ENCODE measurements around the gene NEURL1B.
A peak's percentile ranks its signal among the peaks of the same experiment; 100 is the strongest.

Gene NEURL1B

DNA sequence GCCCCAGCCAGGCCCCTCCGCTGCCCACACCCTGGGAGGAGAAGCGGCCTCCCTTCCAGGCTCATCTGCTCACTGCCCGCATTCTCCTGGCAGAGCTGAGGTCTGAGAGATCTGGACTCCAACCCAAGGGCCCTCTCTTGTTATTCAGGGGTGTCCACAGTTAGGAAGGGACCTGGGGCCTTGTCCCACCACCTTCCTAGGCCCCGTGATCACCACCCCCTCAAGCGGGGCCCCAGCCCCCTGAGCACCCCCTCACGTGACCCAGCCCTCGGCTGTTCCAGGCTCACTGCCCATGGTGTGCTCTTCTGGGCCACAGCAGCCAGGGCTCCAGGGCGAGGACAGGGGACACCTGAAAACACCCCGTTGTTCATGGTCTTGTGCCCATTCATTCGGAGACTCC is 48.7 kb downstream of the NEURL1B start:
- no peak overlapping the region for H3K4me3 ChIP-seq (ENCODE audit: low read depth in 1 of 5, low read length in 5 of 5)
- H3K27ac ChIP-seq (ENCODE audit: low read depth, low read length), result no peak overlapping the region
- H3K9me3 ChIP-seq (ENCODE audit: control insufficient read depth in 5 of 5, low read length in 5 of 5), result no peaks in the 10 kb centered on the region
- peaks cover 0 to 2% (median 0%) of the 10 kb centered on the region in 5 donors for H3K27me3 ChIP-seq (ENCODE audit: control insufficient read depth in 5 of 5, insufficient read depth in 4 of 5, low read length in 5 of 5)
- peaks cover 0 to 37% (median 12%) of the 10 kb centered on the region in 5 donors for H3K36me3 ChIP-seq (ENCODE audit: control insufficient read depth in 5 of 5, insufficient read depth in 5 of 5, low read length in 5 of 5)
- H3K4me1 ChIP-seq (ENCODE audit: control insufficient read depth in 5 of 5, insufficient read depth in 5 of 5, low read length in 5 of 5), result peaks cover 0 to 21% (median 3%) of the 10 kb centered on the region in 5 donors
- H3K9ac ChIP-seq (ENCODE audit: low read length in 5 of 5), result no peak overlapping the region

- H3K36me3 ChIP-seq (ENCODE audit: control insufficient read depth in 5 of 5, insufficient read depth in 5 of 5, low read length in 5 of 5), result peaks cover 0 to 37% (median 12%) of the 10 kb centered on the region in 5 donors
- H3K9me3 ChIP-seq (ENCODE audit: control insufficient read depth in 5 of 5, low read length in 5 of 5), result no peaks in the 10 kb centered on the region
- no peak overlapping the region for H3K27ac ChIP-seq (ENCODE audit: low read depth, low read length)
- no peaks in the 10 kb centered on the region for H3K27me3 ChIP-seq (ENCODE audit: control insufficient read depth in 5 of 5, insufficient read depth in 4 of 5, low read length in 5 of 5)
- peaks cover 0 to 27% (median 4%) of the 10 kb centered on the region in 5 donors for H3K4me1 ChIP-seq (ENCODE audit: control insufficient read depth in 5 of 5, insufficient read depth in 5 of 5, low read length in 5 of 5)
- no peak overlapping the region for H3K4me3 ChIP-seq (ENCODE audit: low read depth in 1 of 5, low read length in 5 of 5)
- no peak overlapping the region for H3K9ac ChIP-seq (ENCODE audit: low read length in 5 of 5)
These were observed 49.4 kb downstream of the NEURL1B start for GRCh38 chr5:172690258-172691075.

DNA sequence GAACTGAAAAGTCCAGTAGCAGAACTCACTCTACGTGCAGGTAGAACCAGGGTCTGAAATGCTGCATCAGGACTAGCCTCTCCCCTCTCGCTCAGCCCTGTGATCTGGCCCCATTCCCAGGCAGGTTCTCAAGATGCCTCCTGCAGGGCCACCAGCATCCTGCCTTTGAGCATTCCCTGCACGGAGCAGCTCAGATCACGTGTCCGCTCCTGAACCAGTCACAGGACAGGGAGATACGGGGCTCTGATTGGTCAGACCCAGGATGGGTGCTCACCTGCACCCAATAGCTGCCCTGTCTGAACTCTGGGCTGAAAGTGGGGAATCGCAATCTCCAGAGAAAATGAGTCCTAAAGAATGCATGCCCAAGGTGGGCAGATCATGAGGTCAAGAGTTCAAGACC is 50.8 kb downstream of the NEURL1B start:
- Histone ChIP-seq H3K36me3 (ENCODE audit: control insufficient read depth in 5 of 5, insufficient read depth in 5 of 5, low read length in 5 of 5) (peaks cover 0 to 30% (median 8%) of the 10 kb centered on the region in 5 donors), H3K27ac (ENCODE audit: low read depth, low read length) (no peak overlapping the region), H3K9ac (ENCODE audit: low read length in 5 of 5) (no peak overlapping the region), H3K27me3 (ENCODE audit: control insufficient read depth in 5 of 5, insufficient read depth in 4 of 5, low read length in 5 of 5) (no peaks in the 10 kb centered on the region), H3K4me3 (ENCODE audit: low read depth in 1 of 5, low read length in 5 of 5) (no peak overlapping the region), H3K9me3 (ENCODE audit: control insufficient read depth in 5 of 5, low read length in 5 of 5) (no peaks in the 10 kb centered on the region), H3K4me1 (ENCODE audit: control insufficient read depth in 5 of 5, insufficient read depth in 5 of 5, low read length in 5 of 5) (peaks cover 5 to 41% (median 16%) of the 10 kb centered on the region in 5 donors)

GRCh38 chr5:172692451-172692850 is 51.4 kb downstream of the NEURL1B start:
- Histone ChIP-seq H3K4me1 (ENCODE audit: control insufficient read depth in 5 of 5, insufficient read depth in 5 of 5, low read length in 5 of 5) (peaks cover 10 to 46% (median 22%) of the 10 kb centered on the region in 5 donors), H3K27me3 (ENCODE audit: control insufficient read depth in 5 of 5, insufficient read depth in 4 of 5, low read length in 5 of 5) (no peaks in the 10 kb centered on the region), H3K9me3 (ENCODE audit: control insufficient read depth in 5 of 5, low read length in 5 of 5) (no peaks in the 10 kb centered on the region), H3K36me3 (ENCODE audit: control insufficient read depth in 5 of 5, insufficient read depth in 5 of 5, low read length in 5 of 5) (peaks cover 0 to 25% (median 8%) of the 10 kb centered on the region in 5 donors), H3K9ac (ENCODE audit: low read length in 5 of 5) (no peak overlapping the region), H3K4me3 (ENCODE audit: low read depth in 1 of 5, low read length in 5 of 5) (no peak overlapping the region), H3K27ac (ENCODE audit: low read depth, low read length) (no peak overlapping the region)

DNA sequence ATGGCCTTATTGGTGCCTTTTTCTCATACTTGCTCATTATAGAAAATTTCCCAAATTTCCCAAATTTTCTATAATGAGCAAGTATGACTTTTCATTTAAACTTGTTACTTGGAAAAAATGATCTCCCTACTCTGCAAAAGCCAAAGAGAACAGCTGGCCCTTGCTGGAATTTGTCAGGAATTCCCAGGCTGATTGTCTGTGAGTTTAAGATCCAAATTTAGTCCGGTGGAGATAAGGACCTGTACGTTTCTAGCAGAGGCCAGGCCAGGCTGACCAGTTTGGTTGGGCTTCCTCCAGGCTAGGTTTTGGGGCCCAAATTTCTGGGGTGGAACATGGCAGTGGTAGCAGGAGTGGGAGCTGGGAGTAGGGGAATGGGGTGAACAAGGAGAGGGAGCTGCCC is 51.9 kb downstream of the NEURL1B start:
- no peak overlapping the region for H3K9ac ChIP-seq (ENCODE audit: low read length in 5 of 5)
- peaks cover 0 to 20% (median 5%) of the 10 kb centered on the region in 5 donors for H3K36me3 ChIP-seq (ENCODE audit: control insufficient read depth in 5 of 5, insufficient read depth in 5 of 5, low read length in 5 of 5)
- peaks cover 10 to 42% (median 24%) of the 10 kb centered on the region in 5 donors for H3K4me1 ChIP-seq (ENCODE audit: control insufficient read depth in 5 of 5, insufficient read depth in 5 of 5, low read length in 5 of 5)
- peak overlapping the region; percentile 62 for H3K27ac ChIP-seq (ENCODE audit: low read depth, low read length)
- no peaks in the 10 kb centered on the region for H3K9me3 ChIP-seq (ENCODE audit: control insufficient read depth in 5 of 5, low read length in 5 of 5)
- no peaks in the 10 kb centered on the region for H3K27me3 ChIP-seq (ENCODE audit: control insufficient read depth in 5 of 5, insufficient read depth in 4 of 5, low read length in 5 of 5)
- no peak overlapping the region for H3K4me3 ChIP-seq (ENCODE audit: low read depth in 1 of 5, low read length in 5 of 5)

GRCh38 chr5:172694061-172694460 is 53.0 kb downstream of the NEURL1B start:
- Histone ChIP-seq H3K27ac (ENCODE audit: low read depth, low read length) (no peak overlapping the region), H3K9ac (ENCODE audit: low read length in 5 of 5) (no peak overlapping the region), H3K27me3 (ENCODE audit: control insufficient read depth in 5 of 5, insufficient read depth in 4 of 5, low read length in 5 of 5) (no peaks in the 10 kb centered on the region), H3K4me3 (ENCODE audit: low read depth in 1 of 5, low read length in 5 of 5) (no peak overlapping the region), H3K4me1 (ENCODE audit: control insufficient read depth in 5 of 5, insufficient read depth in 5 of 5, low read length in 5 of 5) (peaks cover 10 to 31% (median 22%) of the 10 kb centered on the region in 5 donors), H3K36me3 (ENCODE audit: control insufficient read depth in 5 of 5, insufficient read depth in 5 of 5, low read length in 5 of 5) (peaks cover 0 to 9% (median 2%) of the 10 kb centered on the region in 5 donors), H3K9me3 (ENCODE audit: control insufficient read depth in 5 of 5, low read length in 5 of 5) (no peaks in the 10 kb centered on the region)

GRCh38 chr5:172694541-172694940 is 53.5 kb downstream of the NEURL1B start:
- H3K9me3 ChIP-seq (ENCODE audit: control insufficient read depth in 5 of 5, low read length in 5 of 5), result no peaks in the 10 kb centered on the region
- no peak overlapping the region for H3K9ac ChIP-seq (ENCODE audit: low read length in 5 of 5)
- H3K4me3 ChIP-seq (ENCODE audit: low read depth in 1 of 5, low read length in 5 of 5), result no peak overlapping the region
- H3K36me3 ChIP-seq (ENCODE audit: control insufficient read depth in 5 of 5, insufficient read depth in 5 of 5, low read length in 5 of 5), result peaks cover 0 to 5% (median 0%) of the 10 kb centered on the region in 5 donors
- no peaks in the 10 kb centered on the region for H3K27me3 ChIP-seq (ENCODE audit: control insufficient read depth in 5 of 5, insufficient read depth in 4 of 5, low read length in 5 of 5)
- no peak overlapping the region for H3K27ac ChIP-seq (ENCODE audit: low read depth, low read length)
- peaks cover 10 to 28% (median 23%) of the 10 kb centered on the region in 5 donors for H3K4me1 ChIP-seq (ENCODE audit: control insufficient read depth in 5 of 5, insufficient read depth in 5 of 5, low read length in 5 of 5)

GRCh38 chr5:172695232-172696054 is 54.4 kb downstream of the NEURL1B start:
- Histone ChIP-seq H3K27me3 (ENCODE audit: control insufficient read depth in 5 of 5, insufficient read depth in 4 of 5, low read length in 5 of 5) (no peaks in the 10 kb centered on the region), H3K9ac (ENCODE audit: low read length in 5 of 5) (peak overlapping the region in 2 of 5 donors; percentile 7 to 26), H3K9me3 (ENCODE audit: control insufficient read depth in 5 of 5, low read length in 5 of 5) (no peaks in the 10 kb centered on the region), H3K4me1 (ENCODE audit: control insufficient read depth in 5 of 5, insufficient read depth in 5 of 5, low read length in 5 of 5) (peaks cover 10 to 35% (median 29%) of the 10 kb centered on the region in 5 donors), H3K27ac (ENCODE audit: low read depth, low read length) (no peak overlapping the region), H3K36me3 (ENCODE audit: control insufficient read depth in 5 of 5, insufficient read depth in 5 of 5, low read length in 5 of 5) (no peaks in the 10 kb centered on the region), H3K4me3 (ENCODE audit: low read depth in 1 of 5, low read length in 5 of 5) (no peak overlapping the region)

- Histone ChIP-seq H3K9ac (ENCODE audit: low read length in 5 of 5) (peak overlapping the region in 4 of 5 donors; percentile 17 to 81 (median 78)), H3K4me1 (ENCODE audit: control insufficient read depth in 5 of 5, insufficient read depth in 5 of 5, low read length in 5 of 5) (peaks cover 10 to 35% (median 30%) of the 10 kb centered on the region in 5 donors), H3K27me3 (ENCODE audit: control insufficient read depth in 5 of 5, insufficient read depth in 4 of 5, low read length in 5 of 5) (peaks cover 0 to 3% (median 0%) of the 10 kb centered on the region in 5 donors), H3K36me3 (ENCODE audit: control insufficient read depth in 5 of 5, insufficient read depth in 5 of 5, low read length in 5 of 5) (no peaks in the 10 kb centered on the region), H3K4me3 (ENCODE audit: low read depth in 1 of 5, low read length in 5 of 5) (peak overlapping the region in 3 of 5 donors; percentile 71 to 87 (median 80)), H3K27ac (ENCODE audit: low read depth, low read length) (no peak overlapping the region), H3K9me3 (ENCODE audit: control insufficient read depth in 5 of 5, low read length in 5 of 5) (no peaks in the 10 kb centered on the region)
These were observed 55.2 kb downstream of the NEURL1B start for GRCh38 chr5:172696171-172696849.
